Tibial nerve (tissue), 4 donors: ENCODE data around the gene DIP2B.
"Not testable (repeated sequence)": the region's sequence is repeated elsewhere in the genome, so short reads cannot be mapped to it uniquely, and the experiment has no call there.

Experiments used
- CTCF ChIP-seq, 5 experiments: fragments of 200-600 bp in 3 of 5; fragments of 450-650 bp in 2 of 5; sonication (generic) in 3 of 5; IDR thresholded peaks; one replicate each; pipeline ENCODE4 v1.5.1; 2016 to 2019; ENCODE audit warnings: antibody characterized with exemption in 5 of 5, mild to moderate bottlenecking in 3 of 5, moderate library complexity in 2 of 5
- EP300 ChIP-seq, 2 donors: sonication (generic); formaldehyde crosslinking; IDR thresholded peaks; one replicate each; pipeline ENCODE4 v1.6.1; 2017; ENCODE audit warnings: antibody characterized with exemption in 2 of 2, mild to moderate bottlenecking in 1 of 2
- POLR2A ChIP-seq, 2 donors: fragments of 450-650 bp; IDR thresholded peaks; one replicate each; pipeline ENCODE4 v1.6.1; 2017; ENCODE audit warnings: antibody characterized with exemption in 2 of 2, mild to moderate bottlenecking in 2 of 2, moderate library complexity in 2 of 2

GRCh38 chr12:50681064-50681463 lies 176.3 kb downstream of the DIP2B start:
- TF ChIP-seq CTCF, EP300, POLR2A (IDR thresholded peaks at IDR 0.05): not testable (repeated sequence)
